CD4-positive, CD25-positive, alpha-beta regulatory T cell (primary cell): ENCODE results near the gene VWA5B2. TPM values are rescaled to one million over a fixed set of nuclear protein-coding genes. Genes with fewer than 3 reads are reported as not detected.
"Not testable (repeated sequence)": the region's sequence is repeated elsewhere in the genome, so short reads cannot be mapped to it uniquely, and the experiment has no call there.

Source experiments
- ATAC-seq, 2 donors: fragments of 150-1000 bp; cut with Tn5 transposase; one replicate each; pipeline ENCODE4 v1.10.0; 2021; ENCODE audit warnings: low read depth in 2 of 2, moderate number of reproducible peaks in 2 of 2, moderate library complexity in 1 of 2
- DNase-seq, 3 donors: peaks; one replicate each; pipeline versions ENCODE4 v3.0.0 to v3.0.0-alpha.2; 2012 to 2022; ENCODE audit warnings: mixed read lengths in 1 of 3
- H3K27ac ChIP-seq: one replicate; pipeline ENCODE4 v1.7.0; 2013; ENCODE audit warnings: mild to moderate bottlenecking, low read length; ENCODE audit not compliant: insufficient read depth, poor library complexity, severe bottlenecking
- H3K27me3 ChIP-seq: one replicate; pipeline ENCODE4 v1.7.0; 2013; ENCODE audit warnings: low read length; ENCODE audit not compliant: control insufficient read depth, insufficient read depth
- H3K36me3 ChIP-seq: one replicate; pipeline ENCODE4 v1.7.0; 2013; ENCODE audit warnings: mild to moderate bottlenecking, low read length, moderate library complexity; ENCODE audit not compliant: control insufficient read depth, insufficient read depth
- H3K4me1 ChIP-seq: 2 replicates; pipeline ENCODE4 v1.7.0; 2013; ENCODE audit warnings: mild to moderate bottlenecking, low read length; ENCODE audit not compliant: insufficient read depth, control insufficient read depth, poor library complexity, severe bottlenecking
- H3K4me3 ChIP-seq: one replicate; pipeline ENCODE4 v1.7.0; 2013; ENCODE audit warnings: low read depth, mild to moderate bottlenecking, low read length, moderate library complexity
- H3K9me3 ChIP-seq, 2 experiments: 1 replicate in 1 of 2; 2 replicates in 1 of 2; pipeline ENCODE4 v1.7.0; 2013; ENCODE audit warnings: low read length in 2 of 2, mild to moderate bottlenecking in 1 of 2, moderate library complexity in 1 of 2; ENCODE audit not compliant: control insufficient read depth in 2 of 2
- H3K27ac Mint-ChIP-seq, 3 donors: one replicate each; pipeline ENCODE4 v1.8.0; 2020 to 2022; ENCODE audit warnings: mild to moderate bottlenecking in 3 of 3, mixed read lengths in 3 of 3, moderate library complexity in 2 of 3
- H3K27me3 Mint-ChIP-seq: one replicate; pipeline ENCODE4 v1.8.0; 2022; ENCODE audit warnings: mild to moderate bottlenecking, mixed read lengths
- H3K36me3 Mint-ChIP-seq: one replicate; pipeline ENCODE4 v1.8.0; 2020; ENCODE audit warnings: mixed read lengths
- H3K4me1 Mint-ChIP-seq, 4 donors: one replicate each; pipeline ENCODE4 v1.8.0; 2020 to 2022; ENCODE audit warnings: mixed read lengths in 4 of 4, mild to moderate bottlenecking in 1 of 4
- H3K4me3 Mint-ChIP-seq, 4 donors: one replicate each; pipeline ENCODE4 v1.8.0; 2020 to 2022; ENCODE audit warnings: mild to moderate bottlenecking in 4 of 4, mixed read lengths in 4 of 4, moderate library complexity in 3 of 4
- H3K9me3 Mint-ChIP-seq, 7 donors: one replicate each; pipeline ENCODE4 v1.8.0; 2020 to 2022; ENCODE audit warnings: mixed read lengths in 7 of 7, mild to moderate bottlenecking in 3 of 7, moderate library complexity in 2 of 7
- polyA plus RNA-seq, 4 donors: library from polyadenylated mRNA; unstranded; fragments of 300-500 nt; fragmentation: Illumina TruSeq; gene quantifications; one replicate each; pipeline ENCODE4 v1.2.3, GENCODE V29; 2021
- total RNA-seq: library from RNA; stranded (reverse); gene quantifications from one replicate; pipeline ENCODE4 v1.2.3, GENCODE V29; 2022

VWA5B2 gene
- total and polyA plus RNA-seq, 5 donors from 2014 or later = 0.74 TPM; not detected in 4

- Histone ChIP-seq H3K4me3 (peak overlapping the region; percentile 44), H3K4me1 (peaks cover 28% of the 10 kb centered on the region), H3K36me3 (no peaks in the 10 kb centered on the region), H3K9me3 (no peaks in the 10 kb centered on the region), H3K27me3 (peaks cover 11% of the 10 kb centered on the region), H3K27ac (no peak overlapping the region)
- peaks cover 0 to 28% (median 19%) of the 10 kb centered on the region in 4 donors for H3K4me1 Mint-ChIP-seq
- H3K27ac Mint-ChIP-seq = no peak overlapping the region
- H3K9me3 Mint-ChIP-seq = peaks cover 0 to 4% (median 0%) of the 10 kb centered on the region in 7 donors
- H3K4me3 Mint-ChIP-seq = peak overlapping the region; percentile 78 to 89 (median 84)
- peak; percentile 51 to 61 for ATAC-seq
- peaks cover 44% of the 10 kb centered on the region for H3K27me3 Mint-ChIP-seq
- peaks cover 8% of the 10 kb centered on the region for H3K36me3 Mint-ChIP-seq
- DNase-seq = peak in 2 of 3 donors; percentile 12 to 37
These were observed 30.7 kb downstream of the VWA5B2 start for GRCh38 chr3:184259878-184260723.

- no peak overlapping the region for H3K27ac Mint-ChIP-seq
These were observed 31.4 kb downstream of the VWA5B2 start for GRCh38 chr3:184260724-184261269.

GRCh38 chr3:184261270-184261853 lies 32.0 kb downstream of the VWA5B2 start, which contains the start of gene CAMK2N2:
TSS of gene CAMK2N2 (minus strand) at chr3:184261553. CDS start at chr3:184261285, 268 bp downstream.
- Histone ChIP-seq H3K27me3 (peaks cover 11% of the 10 kb centered on the region), H3K9me3 (no peaks in the 10 kb centered on the region), H3K27ac (no peak within 1 kb of the TSS), H3K4me1 (peaks cover 28% of the 10 kb centered on the region), H3K36me3 (no peaks in the 10 kb centered on the region), H3K4me3 (peak within 1 kb of the TSS; percentile 69)
- peaks cover 5% of the 10 kb centered on the region for H3K36me3 Mint-ChIP-seq
- peak within 1 kb of the TSS in 2 of 3 donors; percentile 13 to 57 for H3K27ac Mint-ChIP-seq
- H3K4me3 Mint-ChIP-seq = peak within 1 kb of the TSS; percentile 84 to 89 (median 87)
- H3K9me3 Mint-ChIP-seq = peaks cover 0 to 4% (median 0%) of the 10 kb centered on the region in 7 donors
- peaks cover 0 to 28% (median 18%) of the 10 kb centered on the region in 4 donors for H3K4me1 Mint-ChIP-seq
- peak; percentile 25 to 43 for ATAC-seq
- peak in 2 of 3 donors; percentile 42 to 59 for DNase-seq
- peaks cover 46% of the 10 kb centered on the region for H3K27me3 Mint-ChIP-seq

More at GRCh38 chr3:184260724-184261269, 31.4 kb downstream of the VWA5B2 start:
- DNase-seq = no peak
- Mint-ChIP-seq H3K36me3 (peaks cover 5% of the 10 kb centered on the region), H3K4me3 (peak overlapping the region; percentile 78 to 89 (median 84)), H3K9me3 (peaks cover 0 to 4% (median 0%) of the 10 kb centered on the region in 7 donors), H3K27me3 (peaks cover 45% of the 10 kb centered on the region), H3K4me1 (peaks cover 0 to 28% (median 18%) of the 10 kb centered on the region in 4 donors)
- H3K4me3 ChIP-seq = peak overlapping the region; percentile 44
- H3K27me3 ChIP-seq = peaks cover 11% of the 10 kb centered on the region
- no peak for ATAC-seq
- H3K9me3 ChIP-seq = no peaks in the 10 kb centered on the region
- H3K4me1 ChIP-seq = peaks cover 28% of the 10 kb centered on the region
- H3K36me3 ChIP-seq = no peaks in the 10 kb centered on the region
- H3K27ac ChIP-seq = no peak overlapping the region

- H3K27ac Mint-ChIP-seq = peak overlapping the region in 2 of 3 donors; percentile 13 to 57
- Histone ChIP-seq H3K36me3 (no peaks in the 10 kb centered on the region), H3K27me3 (peaks cover 11% of the 10 kb centered on the region), H3K4me3 (peak overlapping the region; percentile 69), H3K27ac (no peak overlapping the region), H3K9me3 (no peaks in the 10 kb centered on the region), H3K4me1 (peaks cover 28% of the 10 kb centered on the region)
- H3K27me3 Mint-ChIP-seq = peaks cover 51% of the 10 kb centered on the region
- ATAC-seq (peak in 1 of 2 donors; percentile 28), DNase-seq (peak in 1 of 3 donors; percentile 26)
- H3K4me3 Mint-ChIP-seq = peak overlapping the region; percentile 82 to 88 (median 86)
- H3K36me3 Mint-ChIP-seq = peaks cover 5% of the 10 kb centered on the region
- peaks cover 0 to 4% (median under 1%) of the 10 kb centered on the region in 7 donors for H3K9me3 Mint-ChIP-seq
- peaks cover 0 to 28% (median 18%) of the 10 kb centered on the region in 4 donors for H3K4me1 Mint-ChIP-seq
These were observed 32.7 kb downstream of the VWA5B2 start for GRCh38 chr3:184261854-184262763.

- no peaks in the 10 kb centered on the region for H3K36me3 ChIP-seq
- peaks cover 11% of the 10 kb centered on the region for H3K27me3 ChIP-seq
- no peak for ATAC-seq
- Mint-ChIP-seq H3K4me3 (peak overlapping the region; percentile 37 to 73 (median 38)), H3K4me1 (peaks cover 0 to 28% (median 18%) of the 10 kb centered on the region in 4 donors), H3K9me3 (peaks cover 0 to 8% (median 1%) of the 10 kb centered on the region in 7 donors), H3K36me3 (peaks cover 5% of the 10 kb centered on the region), H3K27ac (peak overlapping the region in 1 of 3 donors; percentile 42), H3K27me3 (peaks cover 58% of the 10 kb centered on the region)
- H3K9me3 ChIP-seq = no peaks in the 10 kb centered on the region
- peaks cover 28% of the 10 kb centered on the region for H3K4me1 ChIP-seq
- H3K4me3 ChIP-seq = peak overlapping the region; percentile 19
- DNase-seq = no peak
- no peak overlapping the region for H3K27ac ChIP-seq
These were observed 33.4 kb downstream of the VWA5B2 start for GRCh38 chr3:184262764-184263179.

GRCh38 chr3:184267249-184267648 lies 37.9 kb downstream of the VWA5B2 start:
- H3K9me3 ChIP-seq, ATAC-seq, H3K27ac ChIP-seq, H3K27ac Mint-ChIP-seq, H3K36me3 Mint-ChIP-seq, DNase-seq, H3K9me3 Mint-ChIP-seq, H3K27me3 ChIP-seq, H3K36me3 ChIP-seq, H3K4me3 Mint-ChIP-seq, H3K4me1 Mint-ChIP-seq, H3K4me1 ChIP-seq, H3K4me3 ChIP-seq: not testable (repeated sequence)
- H3K27me3 Mint-ChIP-seq = peaks cover 67% of the 10 kb centered on the region

GRCh38 chr3:184272269-184272668 lies 42.9 kb downstream of the VWA5B2 start:
- Mint-ChIP-seq H3K27me3 (peaks cover 55% of the 10 kb centered on the region), H3K36me3 (peaks cover 3% of the 10 kb centered on the region), H3K4me1 (peaks cover 0 to 7% (median 2%) of the 10 kb centered on the region in 4 donors), H3K4me3 (no peak overlapping the region), H3K9me3 (peaks cover 0 to 5% (median 0%) of the 10 kb centered on the region in 7 donors), H3K27ac (no peak overlapping the region)
- Histone ChIP-seq H3K27ac (no peak overlapping the region), H3K4me3 (no peak overlapping the region), H3K27me3 (peaks cover 15% of the 10 kb centered on the region), H3K9me3 (no peaks in the 10 kb centered on the region), H3K4me1 (no peaks in the 10 kb centered on the region), H3K36me3 (no peaks in the 10 kb centered on the region)
- no peak for ATAC-seq
- no peak for DNase-seq
